ENCODE results near the gene PROK1. TPM values are rescaled to one million over a fixed set of nuclear protein-coding genes. Genes with fewer than 3 reads are reported as not detected.

The PROK1 gene
- total RNA-seq, 1 experiment from 2014 or later = not detected

DNA sequence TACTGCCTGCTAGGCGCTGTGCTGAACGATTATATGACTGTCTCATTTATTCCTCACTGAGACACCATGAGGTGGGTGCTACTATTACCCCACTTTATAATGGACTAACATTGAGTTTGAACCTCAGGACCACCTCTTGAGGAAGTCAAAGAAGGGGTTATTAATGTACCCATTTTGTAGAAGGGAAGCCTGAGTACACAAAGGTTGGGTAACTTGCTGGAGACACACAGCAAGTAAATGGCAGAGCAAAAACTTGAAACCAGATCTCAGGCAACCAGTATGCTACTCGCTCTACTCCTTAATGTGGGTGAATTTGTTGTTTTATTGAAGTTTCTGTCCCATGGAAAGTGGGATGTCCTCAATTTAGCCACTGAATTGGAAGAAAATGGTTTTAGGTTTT lies 37.9 kb downstream of the PROK1 start:
- TF ChIP-seq, protein P1, sequence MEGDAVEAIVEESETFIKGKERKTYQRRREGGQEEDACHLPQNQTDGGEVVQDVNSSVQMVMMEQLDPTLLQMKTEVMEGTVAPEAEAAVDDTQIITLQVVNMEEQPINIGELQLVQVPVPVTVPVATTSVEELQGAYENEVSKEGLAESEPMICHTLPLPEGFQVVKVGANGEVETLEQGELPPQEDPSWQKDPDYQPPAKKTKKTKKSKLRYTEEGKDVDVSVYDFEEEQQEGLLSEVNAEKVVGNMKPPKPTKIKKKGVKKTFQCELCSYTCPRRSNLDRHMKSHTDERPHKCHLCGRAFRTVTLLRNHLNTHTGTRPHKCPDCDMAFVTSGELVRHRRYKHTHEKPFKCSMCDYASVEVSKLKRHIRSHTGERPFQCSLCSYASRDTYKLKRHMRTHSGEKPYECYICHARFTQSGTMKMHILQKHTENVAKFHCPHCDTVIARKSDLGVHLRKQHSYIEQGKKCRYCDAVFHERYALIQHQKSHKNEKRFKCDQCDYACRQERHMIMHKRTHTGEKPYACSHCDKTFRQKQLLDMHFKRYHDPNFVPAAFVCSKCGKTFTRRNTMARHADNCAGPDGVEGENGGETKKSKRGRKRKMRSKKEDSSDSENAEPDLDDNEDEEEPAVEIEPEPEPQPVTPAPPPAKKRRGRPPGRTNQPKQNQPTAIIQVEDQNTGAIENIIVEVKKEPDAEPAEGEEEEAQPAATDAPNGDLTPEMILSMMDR (IDR thresholded peaks at IDR 0.05; ENCODE audit: insufficient read depth in 1 of 2, low read depth in 1 of 2, low read length in 1 of 2, severe bottlenecking in 1 of 2, unreplicated experiment in 1 of 2) = no peak
- H3K4me3 Mint-ChIP-seq (ENCODE audit: unreplicated experiment) = no peak overlapping the region
- intact Hi-C loops (cut with micrococcal nuclease; ENCODE audit: unreplicated experiment) = no loop called here
- no peaks in the 10 kb centered on the region for H3K9me3 ChIP-seq
- no peak overlapping the region for H3K27ac Mint-ChIP-seq (ENCODE audit: unreplicated experiment)
- no peaks in the 10 kb centered on the region for H3K36me3 ChIP-seq (ENCODE audit: control insufficient read depth, insufficient read depth, low read length)
- ChIA-PET POLR2A (no interaction called here), CTCF (no interaction called here)
- no peak overlapping the region for H3K4me3 ChIP-seq (ENCODE audit: low read depth, low read length)
- no peaks in the 10 kb centered on the region for H3K9me3 Mint-ChIP-seq (ENCODE audit: unreplicated experiment)
- DNase-seq = no peak
- no peaks in the 10 kb centered on the region for H3K4me1 Mint-ChIP-seq (ENCODE audit: low read depth, unreplicated experiment)
- no TSS peak for BruUV-seq (replicated peaks)
- no peaks in the 10 kb centered on the region for H3K4me1 ChIP-seq
- H3K27me3 ChIP-seq (replicated peaks; ENCODE audit: control insufficient read depth, insufficient read depth, low read length) = no peaks in the 10 kb centered on the region
- peaks cover 59% of the 10 kb centered on the region for H3K36me3 Mint-ChIP-seq (ENCODE audit: insufficient read depth, unreplicated experiment)
- H3K27me3 Mint-ChIP-seq (ENCODE audit: insufficient read depth, unreplicated experiment) = no peaks in the 10 kb centered on the region

DNA sequence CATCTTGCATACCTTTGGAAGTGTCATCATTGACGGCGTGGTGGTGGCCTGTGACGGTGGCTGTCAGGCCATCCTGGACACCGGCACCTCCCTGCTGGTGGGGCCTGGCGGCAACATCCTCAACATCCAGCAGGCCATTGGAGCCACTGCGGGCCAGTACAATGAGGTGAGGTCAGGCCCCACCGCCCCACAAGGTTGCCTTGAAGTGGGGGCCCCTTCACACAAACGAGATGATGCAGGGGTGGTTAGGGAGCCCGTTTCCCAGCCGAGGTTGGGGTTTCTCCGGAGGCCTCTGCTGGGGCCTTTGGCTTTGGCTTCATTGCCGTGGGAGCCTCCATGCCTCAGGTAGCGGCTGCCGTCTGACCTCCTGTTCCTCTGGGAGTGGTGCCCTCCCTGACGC lies 38.5 kb downstream of the PROK1 start:
- no peaks in the 10 kb centered on the region for H3K4me1 ChIP-seq
- DNase-seq = no peak
- Mint-ChIP-seq H3K27me3 (ENCODE audit: insufficient read depth, unreplicated experiment) (no peaks in the 10 kb centered on the region), H3K36me3 (ENCODE audit: insufficient read depth, unreplicated experiment) (peaks cover 59% of the 10 kb centered on the region), H3K27ac (ENCODE audit: unreplicated experiment) (no peak overlapping the region), H3K4me1 (ENCODE audit: low read depth, unreplicated experiment) (no peaks in the 10 kb centered on the region), H3K4me3 (ENCODE audit: unreplicated experiment) (no peak overlapping the region), H3K9me3 (ENCODE audit: unreplicated experiment) (no peaks in the 10 kb centered on the region)
- no peaks in the 10 kb centered on the region for H3K36me3 ChIP-seq (ENCODE audit: control insufficient read depth, insufficient read depth, low read length)
- H3K27me3 ChIP-seq (replicated peaks; ENCODE audit: control insufficient read depth, insufficient read depth, low read length) = no peaks in the 10 kb centered on the region
- TF ChIP-seq, protein P1 (IDR thresholded peaks at IDR 0.05; ENCODE audit: insufficient read depth in 1 of 2, low read depth in 1 of 2, low read length in 1 of 2, severe bottlenecking in 1 of 2, unreplicated experiment in 1 of 2) = no peak
- H3K4me3 ChIP-seq (ENCODE audit: low read depth, low read length) = no peak overlapping the region
- intact Hi-C loops (cut with micrococcal nuclease; ENCODE audit: unreplicated experiment) = no loop called here
- H3K9me3 ChIP-seq = no peaks in the 10 kb centered on the region
- BruUV-seq (replicated peaks) = no TSS peak
- ChIA-PET CTCF (no interaction called here), POLR2A (no interaction called here)

DNA sequence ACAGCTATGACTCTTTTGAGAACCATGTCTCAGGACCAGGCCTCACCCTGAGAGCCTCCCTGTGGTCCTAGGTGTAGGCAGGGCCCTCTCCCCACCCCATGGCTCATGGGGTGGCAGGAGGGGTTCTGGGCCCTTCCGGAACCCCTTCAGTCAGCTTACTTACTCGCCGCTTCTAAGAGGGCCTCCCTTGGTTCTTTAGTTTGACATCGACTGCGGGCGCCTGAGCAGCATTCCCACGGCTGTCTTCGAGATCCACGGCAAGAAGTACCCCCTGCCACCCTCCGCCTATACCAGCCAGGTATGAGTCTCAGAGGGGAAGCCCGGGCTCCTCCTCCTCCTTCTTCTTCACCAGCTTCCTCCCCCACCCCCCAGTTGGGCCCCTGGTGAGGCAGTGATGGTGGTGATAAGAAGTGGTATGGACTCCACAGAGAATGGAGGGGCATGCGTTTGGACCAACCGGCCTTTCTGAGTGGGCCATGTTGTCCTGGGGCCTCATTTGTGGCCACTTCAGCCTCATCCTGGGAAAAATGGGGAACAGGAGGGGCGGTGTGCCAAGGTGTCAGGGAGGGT lies 39.1 kb downstream of the PROK1 start:
- intact Hi-C loops (cut with micrococcal nuclease; ENCODE audit: unreplicated experiment) = no loop called here
- Mint-ChIP-seq H3K36me3 (ENCODE audit: insufficient read depth, unreplicated experiment) (peaks cover 55% of the 10 kb centered on the region), H3K4me3 (ENCODE audit: unreplicated experiment) (no peak overlapping the region), H3K9me3 (ENCODE audit: unreplicated experiment) (no peaks in the 10 kb centered on the region), H3K4me1 (ENCODE audit: low read depth, unreplicated experiment) (no peaks in the 10 kb centered on the region), H3K27me3 (ENCODE audit: insufficient read depth, unreplicated experiment) (no peaks in the 10 kb centered on the region), H3K27ac (ENCODE audit: unreplicated experiment) (no peak overlapping the region)
- H3K4me3 ChIP-seq (ENCODE audit: low read depth, low read length) = no peak overlapping the region
- TF ChIP-seq, protein P1 (IDR thresholded peaks at IDR 0.05; ENCODE audit: insufficient read depth in 1 of 2, low read depth in 1 of 2, low read length in 1 of 2, severe bottlenecking in 1 of 2, unreplicated experiment in 1 of 2) = no peak
- no peaks in the 10 kb centered on the region for H3K4me1 ChIP-seq
- CTCF ChIA-PET = no interaction called here
- no peak for DNase-seq
- POLR2A ChIA-PET = no interaction called here
- H3K27me3 ChIP-seq (replicated peaks; ENCODE audit: control insufficient read depth, insufficient read depth, low read length) = no peaks in the 10 kb centered on the region
- H3K36me3 ChIP-seq (ENCODE audit: control insufficient read depth, insufficient read depth, low read length) = no peaks in the 10 kb centered on the region
- no peaks in the 10 kb centered on the region for H3K9me3 ChIP-seq
- BruUV-seq (replicated peaks) = no TSS peak

All from Caco-2 (cell line).